GM19025 (cell line): ENCODE results near the gene KDM4C.
"Not testable (repeated sequence)": the region's sequence is repeated elsewhere in the genome, so short reads cannot be mapped to it uniquely, and the experiment has no call there.

ENCODE experiments used
- ATAC-seq: cut with Tn5 transposase; IDR thresholded peaks from one replicate; pipeline ENCODE4 v1.9.1; 2021; ENCODE audit warnings: mild to moderate bottlenecking, low read depth, moderate library complexity; ENCODE audit not compliant: unreplicated experiment

Gene KDM4C

GRCh38 chr9:7009065-7009464 lies 251.3 kb downstream of the KDM4C start:
- no peak for ATAC-seq

- no peak for ATAC-seq
Observed at GRCh38 chr9:7011395-7012067, 253.8 kb downstream of the KDM4C start.

GRCh38 chr9:7027996-7028395 lies 270.2 kb downstream of the KDM4C start:
- no peak for ATAC-seq

GRCh38 chr9:7028591-7028990 lies 270.8 kb downstream of the KDM4C start:
- ATAC-seq: no peak

GRCh38 chr9:7030943-7031342 lies 273.2 kb downstream of the KDM4C start:
- ATAC-seq: not testable (repeated sequence)

- ATAC-seq: no peak
Observed at GRCh38 chr9:7033076-7034045, 275.6 kb downstream of the KDM4C start.

- ATAC-seq: no peak
Observed at GRCh38 chr9:7037176-7037575, 279.4 kb downstream of the KDM4C start.

GRCh38 chr9:7042124-7042523 lies 284.4 kb downstream of the KDM4C start:
- no peak for ATAC-seq

- ATAC-seq: no peak
Observed at GRCh38 chr9:7045361-7045760, 287.6 kb downstream of the KDM4C start.

GRCh38 chr9:7051711-7052110 lies 293.9 kb downstream of the KDM4C start:
- ATAC-seq: no peak

- no peak for ATAC-seq
Observed at GRCh38 chr9:7053903-7054302, 296.1 kb downstream of the KDM4C start.

- ATAC-seq: no peak
Observed at GRCh38 chr9:7055171-7055903, 297.6 kb downstream of the KDM4C start.

GRCh38 chr9:7056254-7056653 lies 298.5 kb downstream of the KDM4C start:
- no peak for ATAC-seq

- ATAC-seq: no peak
Observed at GRCh38 chr9:7058473-7058872, 300.7 kb downstream of the KDM4C start.

GRCh38 chr9:7067169-7067568 lies 309.4 kb downstream of the KDM4C start:
- no peak for ATAC-seq

- no peak for ATAC-seq
Observed at GRCh38 chr9:7071916-7072315, 314.1 kb downstream of the KDM4C start.

- ATAC-seq: no peak
Observed at GRCh38 chr9:7073706-7074105, 315.9 kb downstream of the KDM4C start.

GRCh38 chr9:7075154-7075553 lies 317.4 kb downstream of the KDM4C start:
- ATAC-seq: no peak

- ATAC-seq: no peak
Observed at GRCh38 chr9:7079051-7079450, 321.3 kb downstream of the KDM4C start.

- no peak for ATAC-seq
Observed at GRCh38 chr9:7081065-7081600, 323.4 kb downstream of the KDM4C start.

- ATAC-seq: no peak
Observed at GRCh38 chr9:7083192-7083591, 325.4 kb downstream of the KDM4C start.
